Stimulated activated CD8-positive, alpha-beta memory T cell treated with anti-CD3 and anti-CD28 coated beads, Interleukin-15, amount 100 ng/mL, for 48 hours (primary cell): ENCODE measurements around the gene SYNDIG1.

Experiments
- DNase-seq, 2 donors: peaks; one replicate each; pipeline ENCODE4 v3.0.0-alpha.2; 2020; ENCODE audit warnings: low read depth in 2 of 2

SYNDIG1 gene

DNA sequence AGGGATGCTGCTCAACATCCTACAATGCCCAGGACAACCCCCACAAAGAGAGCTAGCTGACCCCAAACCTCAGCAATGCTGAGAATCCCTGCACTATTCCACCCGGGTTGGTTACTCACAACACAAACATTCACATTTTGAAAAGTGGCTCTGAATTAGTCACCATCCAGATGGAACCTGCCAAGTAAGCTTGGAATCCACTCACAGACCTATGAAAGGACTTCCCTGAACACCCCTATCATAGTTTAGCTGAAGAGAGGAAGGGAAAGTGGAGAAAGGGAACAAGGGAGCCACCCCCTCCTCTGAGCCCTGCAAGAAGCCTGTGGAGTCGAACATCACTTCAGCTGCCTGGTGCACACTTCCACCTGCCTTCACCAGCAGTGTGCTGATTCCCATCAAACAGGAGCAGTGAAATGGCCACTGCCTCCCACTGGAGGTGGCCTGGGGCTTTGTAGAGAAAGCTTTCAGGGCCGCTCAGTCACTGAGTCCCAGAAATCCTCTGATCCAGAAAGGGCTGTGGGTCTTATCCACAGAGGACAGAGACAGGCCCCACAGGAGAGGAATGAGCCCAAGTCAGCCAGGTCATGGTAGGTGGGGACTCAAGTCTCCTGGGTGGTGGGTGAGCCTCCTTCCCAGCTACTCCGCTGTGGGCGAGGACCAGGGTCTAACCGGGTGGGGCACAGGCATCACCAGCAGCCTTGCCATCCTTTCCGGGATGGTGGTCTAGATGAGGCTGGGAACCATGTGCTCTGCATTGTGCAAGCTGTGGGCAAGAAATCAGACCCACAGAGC, 203.7 kb downstream of the SYNDIG1 start:
- no peak for DNase-seq

DNA sequence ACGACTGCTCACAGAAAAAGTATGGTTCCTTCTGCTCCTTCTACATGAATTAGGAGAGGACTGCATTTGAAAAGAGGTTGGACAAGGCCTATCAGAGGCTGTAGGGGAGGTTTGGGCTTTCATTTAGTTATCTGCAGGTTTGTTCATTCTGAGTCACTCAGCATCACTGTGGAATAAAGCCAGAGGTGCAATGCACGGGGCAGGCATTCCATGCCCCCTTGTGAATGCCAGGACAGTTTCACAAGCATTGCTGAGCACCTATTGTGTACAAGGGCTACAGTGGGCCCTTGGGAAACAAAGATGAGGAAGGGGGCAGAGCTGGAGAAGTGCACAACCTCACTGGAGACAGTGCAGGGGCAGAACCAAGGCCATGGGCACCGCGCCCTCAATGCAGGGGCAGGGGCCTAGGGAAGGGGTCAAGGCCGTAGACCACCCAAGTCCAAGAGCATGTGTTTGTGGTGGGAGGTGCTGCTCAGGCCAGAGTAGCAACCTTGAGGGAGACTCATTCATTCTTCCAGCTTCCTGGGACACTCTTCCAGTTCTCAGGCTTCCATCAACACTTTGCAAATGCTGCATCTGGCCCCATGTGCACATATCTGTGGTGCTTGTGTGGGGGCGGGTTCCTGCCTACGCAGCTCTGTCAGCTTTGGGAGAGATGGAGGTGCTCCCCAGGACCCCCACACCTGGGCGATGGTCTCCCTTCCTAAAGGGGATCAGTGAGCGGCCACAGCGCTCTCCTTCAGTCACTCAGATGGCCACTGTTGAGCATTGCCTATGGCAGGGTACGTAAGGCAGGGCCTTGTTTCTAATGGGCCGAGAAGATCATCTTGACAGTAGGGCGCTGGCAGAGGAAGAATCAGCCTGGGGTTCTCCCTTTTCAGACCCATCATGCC, 204.5 kb downstream of the SYNDIG1 start:
- no peak for DNase-seq

DNA sequence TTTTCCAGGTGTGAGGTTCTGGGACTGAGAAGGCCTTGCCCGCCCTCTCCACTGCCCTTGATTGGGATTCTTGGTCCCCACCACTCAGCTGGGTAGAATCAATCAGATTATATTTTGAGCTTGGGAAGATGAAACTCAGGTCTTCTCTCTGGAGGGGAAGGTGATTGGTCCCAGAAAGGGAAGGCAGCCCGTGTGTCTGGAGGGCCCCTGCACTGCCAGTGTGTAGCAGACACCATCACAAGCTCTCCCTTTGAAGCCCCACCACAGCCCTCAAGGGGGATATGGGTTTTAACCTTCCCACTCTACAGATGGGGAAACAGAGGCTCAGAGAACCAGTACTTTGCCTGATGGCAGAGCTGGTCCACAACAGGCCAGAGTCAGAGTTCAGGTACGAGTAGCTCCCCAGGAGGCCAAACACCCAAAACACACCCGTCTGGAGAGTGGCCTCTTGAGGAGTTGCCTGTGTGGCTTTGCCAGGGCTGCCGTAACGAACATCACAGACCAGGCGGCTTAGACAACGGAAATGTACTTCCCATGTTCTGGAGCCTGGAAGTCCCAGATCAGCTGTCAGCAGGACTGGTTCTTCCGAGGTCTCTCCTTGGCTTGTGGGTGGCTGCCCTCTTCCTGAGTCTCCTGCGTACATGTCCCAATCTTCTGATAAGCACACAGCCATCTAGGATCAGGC, 205.6 kb downstream of the SYNDIG1 start:
- DNase-seq = no peak

DNA sequence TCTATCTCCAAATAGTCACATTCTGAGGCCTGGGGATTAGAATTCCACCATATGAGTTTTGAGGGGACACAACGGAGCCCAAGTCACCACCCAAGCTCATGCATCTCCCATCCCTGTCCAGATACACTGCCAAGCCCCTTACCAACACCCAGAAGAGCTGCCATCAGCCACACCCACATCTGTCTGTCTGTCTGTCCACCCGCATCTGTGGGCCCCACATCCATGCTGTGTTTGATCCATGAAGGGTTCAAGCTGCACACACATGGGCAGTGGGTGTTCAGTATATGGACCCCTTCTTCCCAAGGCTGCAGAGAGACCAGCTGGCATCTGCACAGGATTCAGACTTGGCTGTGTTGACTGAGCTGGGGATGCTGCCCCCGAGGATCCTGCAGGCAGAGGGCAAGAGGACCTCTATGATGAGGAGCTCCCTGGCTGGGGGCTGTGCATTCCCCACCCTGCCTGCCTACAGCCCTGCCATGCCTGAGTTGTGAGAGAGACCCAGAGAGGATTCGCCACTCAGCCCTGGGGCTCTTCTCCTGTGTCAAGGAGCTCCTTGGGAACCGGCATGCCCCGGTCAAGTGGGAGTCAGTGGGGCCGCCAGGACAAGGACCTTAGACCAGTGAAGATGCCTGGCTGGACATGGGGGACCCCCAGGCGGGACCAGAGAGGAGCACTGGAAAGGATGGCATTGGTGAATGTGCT, 206.4 kb downstream of the SYNDIG1 start:
- no peak for DNase-seq

DNA sequence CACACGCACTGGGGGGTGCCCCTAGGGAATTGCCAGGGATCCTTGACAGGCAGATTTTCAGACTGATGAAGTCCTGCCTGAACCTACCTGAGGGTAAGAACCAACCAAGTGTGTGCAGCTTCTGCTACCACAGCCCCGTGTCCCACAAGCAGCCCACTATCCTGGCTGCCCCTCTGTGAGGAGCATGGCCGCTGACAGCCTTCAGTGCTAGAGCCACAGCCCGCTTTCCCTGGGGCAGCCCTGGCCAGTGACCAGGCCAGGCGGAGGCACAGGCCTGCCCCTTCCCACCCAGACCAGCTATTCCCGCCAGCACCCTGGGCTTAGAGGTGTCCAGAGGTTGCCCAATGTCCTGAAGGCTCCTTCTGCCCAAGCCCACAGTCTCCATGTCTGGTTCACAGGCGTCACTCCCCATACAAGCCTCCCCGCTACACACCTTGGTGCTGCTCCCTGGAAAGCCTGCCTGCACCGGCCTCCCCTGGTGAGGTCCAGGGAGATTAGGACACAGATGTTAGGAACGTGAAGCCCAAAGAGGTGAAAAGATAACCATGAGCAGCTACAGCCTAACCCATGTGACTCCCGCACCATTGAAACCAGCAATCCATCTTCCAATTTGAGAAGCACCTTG, 207.0 kb downstream of the SYNDIG1 start:
- no peak for DNase-seq

DNA sequence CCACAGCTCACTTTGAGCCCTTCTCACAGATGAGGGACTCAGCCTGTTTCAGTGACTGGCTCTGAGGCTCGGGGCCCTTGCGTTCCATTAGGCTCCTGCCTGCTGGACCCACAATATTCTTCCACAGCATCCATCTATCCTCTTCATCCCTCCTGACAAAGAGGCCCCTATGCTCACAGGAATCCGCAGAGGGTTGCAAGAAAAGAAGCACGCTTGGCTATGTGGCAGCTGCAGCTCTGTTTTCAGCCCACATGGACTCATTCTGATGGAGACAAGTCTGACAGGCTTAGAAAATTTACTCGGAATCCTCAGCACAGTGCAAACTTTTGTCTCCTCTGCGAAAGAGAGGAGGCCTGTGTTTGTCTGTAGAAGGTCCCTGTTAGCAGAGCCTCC, 207.5 kb downstream of the SYNDIG1 start:
- DNase-seq = no peak

DNA sequence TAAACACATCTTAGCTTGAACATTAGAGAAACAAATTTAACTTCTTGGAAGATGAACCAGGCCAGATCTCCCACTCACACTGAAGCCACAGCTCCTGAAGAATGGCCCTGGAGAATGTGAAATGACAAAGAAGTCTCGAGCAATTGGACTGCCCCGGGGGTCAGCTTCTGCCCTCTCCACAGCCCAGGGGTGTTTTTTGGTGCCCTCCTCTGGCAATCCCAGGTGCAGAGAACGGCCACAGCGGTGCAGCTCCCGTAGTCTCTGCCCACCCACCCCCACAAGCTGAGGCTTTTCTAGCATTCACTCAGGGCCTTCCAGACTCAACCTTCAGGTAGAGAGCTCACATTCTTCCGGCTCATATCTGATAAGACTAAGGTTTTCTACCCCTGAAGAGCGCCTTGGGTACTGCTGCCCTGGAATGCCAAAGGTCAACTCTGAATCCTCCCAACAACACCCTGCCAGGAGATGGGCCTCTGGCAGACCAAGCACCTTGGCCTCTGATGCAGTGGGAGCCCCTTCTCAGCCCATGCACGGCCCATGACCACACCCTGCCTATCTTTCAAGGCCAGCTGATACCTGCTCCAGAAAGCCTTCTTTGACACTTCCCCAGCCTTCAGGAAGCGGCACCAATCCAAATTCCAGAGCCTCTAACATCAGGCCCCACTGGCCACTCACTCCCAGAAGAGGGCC, 208.3 kb downstream of the SYNDIG1 start:
- DNase-seq = no peak

DNA sequence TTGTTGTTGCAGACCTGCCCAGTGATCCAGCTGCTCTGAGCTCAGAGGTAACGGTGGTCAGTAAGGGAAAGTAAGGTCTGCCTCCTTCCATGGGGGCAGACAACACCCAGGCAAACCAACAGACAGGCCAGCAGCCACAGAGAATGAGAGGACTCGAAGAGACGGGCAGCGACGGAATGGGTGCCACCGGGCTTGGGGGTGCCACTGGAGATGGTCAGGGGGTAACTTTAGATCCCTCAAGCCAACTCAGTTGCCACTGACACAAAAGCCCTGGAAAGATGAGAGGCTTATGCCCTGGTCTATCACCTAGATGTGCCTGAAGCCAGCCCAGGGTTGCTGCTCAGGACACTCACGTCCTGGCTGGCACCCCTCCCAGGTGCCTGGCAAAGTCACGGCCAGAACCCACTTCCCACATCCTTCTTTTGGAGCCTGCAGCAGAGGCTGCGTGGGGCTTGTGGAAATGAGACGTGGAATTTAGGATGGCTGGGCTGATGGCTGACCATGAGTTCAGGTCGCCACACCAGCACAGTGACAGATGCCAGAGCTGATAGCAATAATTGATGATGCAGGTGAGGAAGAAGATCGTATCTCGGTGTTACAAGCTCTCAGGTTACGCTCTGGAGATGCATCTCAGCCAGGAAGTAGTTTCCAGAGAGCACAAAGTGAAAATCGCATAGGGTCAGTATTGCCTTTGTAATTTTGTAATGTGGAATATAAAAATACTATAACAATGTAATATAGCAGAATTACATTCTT, 209.1 kb downstream of the SYNDIG1 start:
- no peak for DNase-seq

DNA sequence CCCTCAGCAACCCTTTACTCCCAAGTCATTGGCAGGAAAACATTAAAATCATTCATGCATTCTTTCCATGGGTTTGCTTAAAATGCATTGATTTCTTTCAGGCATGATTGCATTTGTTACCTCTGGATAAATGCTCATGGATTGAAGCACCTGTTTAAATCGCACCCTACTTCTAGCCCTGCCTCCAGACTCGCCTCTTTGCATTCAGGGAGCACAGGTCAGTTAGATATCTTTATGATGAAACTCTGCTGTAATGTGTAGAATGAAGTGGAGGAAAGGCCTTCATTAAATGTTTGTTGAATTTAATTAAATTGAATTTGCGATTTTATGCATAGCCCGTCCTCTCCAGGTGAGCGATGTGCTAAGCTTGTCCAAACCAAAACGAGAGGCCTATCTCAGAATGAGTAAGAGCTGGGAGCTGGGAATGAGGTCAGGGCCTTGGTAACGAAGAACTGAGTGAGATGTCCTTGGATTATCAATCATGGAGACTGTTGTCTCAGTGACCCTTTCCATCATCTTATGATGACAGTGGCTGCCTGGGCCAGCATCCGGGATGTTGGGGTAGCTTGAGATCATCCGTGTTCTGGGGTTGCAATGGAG, 210.1 kb downstream of the SYNDIG1 start:
- DNase-seq = no peak

DNA sequence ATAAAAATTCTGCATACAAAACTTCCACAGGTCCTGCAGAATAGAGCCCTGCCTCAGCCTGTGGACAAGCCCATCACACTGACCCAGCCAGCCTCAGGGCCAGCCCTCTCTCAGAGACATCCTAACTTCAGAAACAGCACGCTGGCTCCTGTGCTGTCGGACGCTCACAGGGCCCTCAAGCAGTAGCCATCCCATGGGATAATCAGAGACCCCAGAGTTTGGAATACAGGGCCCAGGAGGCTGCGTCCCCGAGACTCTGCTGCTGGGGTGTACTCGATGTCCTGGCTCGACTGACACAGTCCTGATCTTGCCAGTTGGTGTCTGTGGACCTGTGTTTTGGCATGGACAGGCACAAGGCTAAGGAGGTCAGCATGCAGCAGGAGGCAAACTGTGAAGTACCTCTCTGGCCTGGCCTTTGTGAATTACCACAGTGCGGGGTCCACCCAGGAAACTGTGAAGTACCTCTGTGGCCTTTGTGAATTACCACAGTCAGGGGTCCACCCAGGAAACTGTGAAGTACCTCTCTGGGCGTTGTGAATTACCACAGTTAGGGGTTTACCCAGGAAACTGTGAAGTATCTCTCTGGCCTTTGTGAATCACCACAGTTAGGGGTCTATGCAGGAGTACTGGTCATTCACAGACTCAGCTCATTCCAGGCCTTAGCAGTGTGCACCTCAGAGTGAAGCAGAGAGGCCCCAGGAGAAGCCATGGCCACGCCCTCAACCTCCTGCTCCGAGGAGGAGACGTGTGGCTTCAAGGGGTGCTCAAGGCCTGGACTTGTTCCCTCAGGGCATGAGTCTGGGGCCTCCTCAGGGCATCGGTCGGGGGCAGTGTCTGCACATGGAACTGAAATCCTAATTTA, 212.4 kb downstream of the SYNDIG1 start:
- no peak for DNase-seq

DNA sequence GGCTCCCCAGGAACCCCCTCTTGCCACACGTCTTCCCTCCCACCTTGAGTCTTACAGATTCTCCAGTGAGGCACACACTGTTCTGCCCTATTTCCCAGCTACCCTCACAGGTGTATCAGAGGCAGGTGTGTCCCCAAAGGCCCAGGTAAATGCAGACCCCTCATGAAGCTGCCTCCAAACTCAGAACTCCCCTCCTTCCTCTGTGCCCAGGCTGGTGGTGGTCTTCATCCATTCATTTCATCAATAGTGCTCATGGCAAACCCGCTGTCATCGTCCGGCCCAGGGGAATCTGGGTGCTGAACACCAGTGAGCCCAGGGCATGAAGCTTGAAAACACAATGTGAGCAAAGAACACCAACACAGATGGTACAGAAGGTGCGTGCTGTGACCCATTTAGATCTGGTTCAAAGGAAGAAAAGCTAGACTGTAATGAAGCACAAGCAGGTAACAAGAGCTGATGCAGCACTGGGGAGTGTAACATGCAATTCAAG, 213.1 kb downstream of the SYNDIG1 start:
- DNase-seq = no peak

DNA sequence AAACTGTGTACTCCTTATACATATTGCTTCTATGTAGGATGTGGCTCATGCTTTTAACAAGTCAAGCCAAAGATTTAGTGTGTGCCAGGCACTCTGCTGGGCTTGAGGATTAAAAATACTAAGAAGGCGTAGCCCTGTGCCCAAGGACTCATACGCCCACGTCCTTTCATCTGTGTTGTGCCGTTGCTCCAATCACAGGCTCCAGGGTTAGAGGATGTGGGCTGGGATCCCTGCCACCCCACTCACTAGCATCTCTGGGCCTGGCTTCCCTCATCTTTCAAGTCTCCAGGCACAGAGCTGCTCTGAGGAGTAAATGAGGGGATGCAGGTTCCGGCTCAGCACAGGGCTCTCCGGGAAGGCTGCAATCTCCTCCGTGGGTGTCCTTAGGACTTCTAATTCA, 214.2 kb downstream of the SYNDIG1 start:
- DNase-seq = no peak

DNA sequence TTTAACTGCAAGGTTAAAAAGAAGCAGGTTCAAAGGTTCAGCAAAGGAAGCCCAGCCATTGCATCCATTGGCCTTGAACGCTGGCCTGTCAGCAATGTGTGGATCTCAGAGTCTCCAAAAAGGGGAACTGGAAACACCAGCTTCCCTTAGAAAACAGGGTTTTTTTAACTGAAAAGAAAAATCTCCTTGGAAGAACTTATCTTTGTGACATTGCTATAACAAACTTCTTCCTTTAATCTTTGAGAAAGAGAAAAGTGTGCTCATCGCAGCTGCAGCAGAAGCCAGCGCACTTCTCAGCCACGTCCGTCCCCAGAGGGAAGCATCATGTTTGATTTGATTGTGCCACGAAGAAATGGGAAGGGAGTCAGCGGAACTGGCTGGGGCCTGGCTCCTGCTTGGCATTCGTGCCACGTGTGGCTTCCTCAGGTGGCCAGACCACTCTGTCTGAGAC, 215.0 kb downstream of the SYNDIG1 start:
- DNase-seq = no peak

DNA sequence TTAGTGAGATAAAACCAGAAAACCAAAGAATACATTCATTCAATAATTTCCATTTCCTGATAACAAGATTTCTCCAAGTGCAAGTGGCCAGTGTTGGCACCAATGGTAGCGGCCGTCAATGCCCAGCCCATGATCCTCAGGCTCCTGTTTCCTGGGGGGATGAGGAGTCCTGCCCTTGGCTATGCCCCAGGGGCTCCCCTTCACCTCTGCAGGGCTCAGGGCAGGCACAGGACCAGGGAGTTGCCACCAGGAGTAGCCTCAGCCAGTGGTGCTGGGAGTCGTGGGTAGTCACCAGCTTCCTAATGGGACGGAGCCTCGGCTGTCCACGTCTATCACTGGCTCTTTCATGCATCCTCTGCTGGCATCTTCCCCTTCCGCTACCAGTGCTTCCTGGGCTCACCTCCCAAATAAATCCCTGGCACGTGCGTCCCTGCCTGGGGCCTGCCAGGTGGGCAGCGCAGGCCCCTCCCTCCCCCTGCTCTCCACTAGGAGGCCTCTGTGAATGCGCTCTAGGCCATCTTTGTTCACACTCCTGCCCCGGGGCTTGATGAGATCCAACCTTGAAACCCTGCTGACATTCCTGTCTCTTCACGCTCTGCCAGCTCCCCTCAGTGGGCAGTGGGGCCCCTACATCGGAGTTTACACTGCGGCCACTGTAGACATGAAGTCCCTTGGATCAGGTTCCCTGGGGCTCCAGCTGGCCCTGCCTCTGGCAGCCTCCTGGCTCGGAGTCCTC, 215.7 kb downstream of the SYNDIG1 start:
- DNase-seq = no peak

DNA sequence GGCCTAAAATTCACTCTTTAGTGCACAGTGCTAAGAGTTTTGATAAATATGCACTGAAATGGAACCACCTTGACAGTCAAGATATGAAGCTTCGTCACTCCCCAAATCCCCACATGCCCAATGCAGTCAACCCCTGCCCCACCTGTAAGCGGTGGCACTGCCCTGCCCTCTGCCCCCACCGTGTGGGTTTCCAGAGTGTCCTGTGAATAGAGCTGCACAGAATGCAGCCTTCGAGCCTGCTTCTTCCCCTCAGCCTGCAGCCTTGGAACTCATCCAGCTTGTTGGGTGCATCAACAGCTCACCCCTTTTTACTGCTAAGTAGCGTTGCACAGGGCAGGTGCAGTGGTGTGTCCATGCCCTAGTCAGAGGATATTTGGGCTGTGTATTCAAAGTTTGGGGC, 216.3 kb downstream of the SYNDIG1 start:
- DNase-seq = no peak

DNA sequence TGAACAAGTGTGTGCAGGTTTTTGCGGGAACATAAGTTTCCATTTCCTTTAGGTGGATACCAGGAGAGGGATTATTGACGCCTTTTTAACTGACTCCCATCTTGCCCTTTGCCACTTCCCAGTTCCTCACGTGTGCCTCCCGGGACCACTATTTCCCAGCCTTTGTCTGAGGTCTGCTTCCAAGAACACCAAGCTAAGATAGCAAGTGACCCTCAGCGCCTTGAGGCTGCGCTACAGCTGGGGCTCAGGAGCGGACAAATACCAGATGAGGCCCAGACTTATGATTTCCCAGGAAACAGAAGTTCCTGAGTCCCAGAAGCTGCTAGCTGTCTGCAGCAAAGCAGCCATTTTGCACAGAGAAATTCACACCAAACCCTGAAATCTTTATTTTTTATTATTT, 216.7 kb downstream of the SYNDIG1 start:
- DNase-seq = no peak

DNA sequence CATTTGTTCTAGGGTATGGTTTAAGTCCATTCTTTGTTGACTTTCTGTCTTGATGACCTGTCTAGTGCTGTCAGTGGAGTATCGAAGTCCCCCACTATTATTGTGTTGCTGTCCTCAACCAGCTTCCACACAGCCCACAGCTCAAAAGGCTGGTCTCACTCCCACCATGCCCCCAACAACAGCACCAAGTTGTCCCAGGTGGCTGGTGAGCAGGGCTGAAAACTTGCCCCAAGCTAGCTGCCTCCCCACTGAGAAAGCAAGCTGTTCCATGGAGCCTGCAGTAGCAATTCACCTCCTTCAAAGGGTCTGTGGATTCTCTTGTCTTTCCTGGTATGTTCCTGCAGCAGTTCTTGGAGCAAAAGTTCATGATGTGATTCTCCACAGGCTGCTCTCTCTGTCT, 221.0 kb downstream of the SYNDIG1 start:
- no peak for DNase-seq

DNA sequence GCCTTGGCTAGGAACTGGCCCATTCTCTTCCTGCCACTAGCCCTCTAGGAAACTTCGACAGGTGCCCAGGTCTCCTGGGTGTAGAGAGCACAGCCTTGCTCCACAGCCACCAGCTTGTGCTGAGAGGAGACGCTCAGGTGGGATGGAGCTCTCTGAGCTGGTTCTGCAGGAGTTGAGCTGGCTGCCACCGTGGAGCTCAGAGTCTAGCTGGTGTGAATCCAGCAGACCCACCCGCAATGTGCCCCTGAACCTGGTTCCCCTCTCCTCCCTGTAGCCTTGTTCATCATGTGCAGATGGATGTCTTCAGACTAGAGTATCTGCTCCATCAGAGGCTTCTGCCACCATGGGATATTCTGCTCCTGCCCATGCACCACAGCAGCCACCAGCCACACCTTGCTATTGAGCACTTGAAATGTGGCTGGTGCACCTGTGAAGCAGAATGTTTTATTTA, 222.5 kb downstream of the SYNDIG1 start:
- no peak for DNase-seq
